ENCODE data around the gene SHCBP1.

DNA sequence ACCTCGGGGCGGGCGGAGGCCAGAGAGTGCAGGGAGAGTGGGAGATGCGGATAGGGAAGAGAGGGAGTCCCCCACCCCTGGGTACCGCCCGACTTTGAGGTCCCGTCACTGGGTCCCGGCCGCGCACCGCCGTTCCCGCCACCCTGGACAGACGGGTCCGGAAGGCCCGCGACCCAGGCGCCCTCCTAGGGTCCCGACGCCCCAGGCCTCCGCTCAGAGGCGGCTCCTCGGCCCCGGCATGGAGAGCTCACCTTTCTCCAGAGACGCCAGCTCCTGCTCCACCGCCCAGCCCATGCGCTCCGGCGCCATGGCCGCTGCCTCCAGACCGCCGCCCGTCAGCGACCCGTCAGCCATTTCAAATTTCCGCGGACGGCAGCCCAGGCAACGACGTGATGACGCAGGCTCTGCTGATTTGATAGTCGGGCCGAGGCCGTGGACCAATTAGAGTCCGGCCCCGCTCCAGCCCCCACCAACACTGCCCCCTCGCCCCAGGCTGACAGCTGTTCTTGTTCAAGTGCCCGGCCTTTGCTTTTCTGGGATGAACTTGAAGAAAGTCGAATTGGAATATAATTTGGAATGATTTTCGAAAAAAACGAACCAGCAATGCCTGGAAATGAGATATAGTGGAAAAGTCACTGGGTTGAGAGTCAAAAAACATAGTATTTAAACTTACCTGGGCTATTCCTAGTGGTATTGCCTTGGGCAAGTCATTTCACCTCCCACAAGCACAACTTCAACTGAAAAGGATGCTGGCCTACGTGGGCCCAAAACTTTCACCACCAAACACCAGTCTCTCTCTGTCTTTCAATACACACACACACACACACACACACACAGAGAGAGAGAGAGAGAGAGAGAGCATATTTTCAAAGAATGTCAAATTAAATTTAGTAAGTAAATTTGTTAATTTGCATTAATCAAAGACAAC lies at the start of gene SHCBP1:
- TF ChIP-seq, protein P1, sequence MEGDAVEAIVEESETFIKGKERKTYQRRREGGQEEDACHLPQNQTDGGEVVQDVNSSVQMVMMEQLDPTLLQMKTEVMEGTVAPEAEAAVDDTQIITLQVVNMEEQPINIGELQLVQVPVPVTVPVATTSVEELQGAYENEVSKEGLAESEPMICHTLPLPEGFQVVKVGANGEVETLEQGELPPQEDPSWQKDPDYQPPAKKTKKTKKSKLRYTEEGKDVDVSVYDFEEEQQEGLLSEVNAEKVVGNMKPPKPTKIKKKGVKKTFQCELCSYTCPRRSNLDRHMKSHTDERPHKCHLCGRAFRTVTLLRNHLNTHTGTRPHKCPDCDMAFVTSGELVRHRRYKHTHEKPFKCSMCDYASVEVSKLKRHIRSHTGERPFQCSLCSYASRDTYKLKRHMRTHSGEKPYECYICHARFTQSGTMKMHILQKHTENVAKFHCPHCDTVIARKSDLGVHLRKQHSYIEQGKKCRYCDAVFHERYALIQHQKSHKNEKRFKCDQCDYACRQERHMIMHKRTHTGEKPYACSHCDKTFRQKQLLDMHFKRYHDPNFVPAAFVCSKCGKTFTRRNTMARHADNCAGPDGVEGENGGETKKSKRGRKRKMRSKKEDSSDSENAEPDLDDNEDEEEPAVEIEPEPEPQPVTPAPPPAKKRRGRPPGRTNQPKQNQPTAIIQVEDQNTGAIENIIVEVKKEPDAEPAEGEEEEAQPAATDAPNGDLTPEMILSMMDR (IDR thresholded peaks at IDR 0.05; ENCODE audit: low read depth, low read length, poor library complexity, severe bottlenecking): no peak
- no peak for TF ChIP-seq EZH2phosphoT487 (IDR thresholded peaks at IDR 0.05; ENCODE audit: borderline replicate concordance, low read length)
